Measurements from ENCODE around the gene TUBB2A.

TUBB2A gene

GRCh38 chr6:3118353-3119039 lies 38.8 kb downstream of the TUBB2A start, which contains the start of gene BPHL:
Gene BPHL, plus strand, starts transcription at chr6:3118711. Its CDS starts 30 bp downstream, at chr6:3118741.
- peak; percentile 58 to 98 (median 95) for DNase-seq

GRCh38 chr6:3117912-3118352 lies 39.4 kb downstream of the TUBB2A start:
- no peak for DNase-seq

- no peak for DNase-seq
Measured at GRCh38 chr6:3114377-3114776, 43.0 kb downstream of the TUBB2A start.

GRCh38 chr6:3109761-3110160 lies 47.6 kb downstream of the TUBB2A start:
- DNase-seq: no peak

GRCh38 chr6:3108746-3109414 lies 48.5 kb downstream of the TUBB2A start:
- DNase-seq: no peak

Data from C1 segment of cervical spinal cord (tissue), 14 donors.